GF-D8 (cell line): ENCODE measurements around the gene CYB5R2.

Experiments used
- DNase-seq: peaks from one replicate; lab custom pipeline; 2025; lab: John Stamatoyannopoulos, UW

The CYB5R2 gene

GRCh38 chr11:7637447-7638157, 35.7 kb downstream of the CYB5R2 start:
- no peak for DNase-seq

DNA sequence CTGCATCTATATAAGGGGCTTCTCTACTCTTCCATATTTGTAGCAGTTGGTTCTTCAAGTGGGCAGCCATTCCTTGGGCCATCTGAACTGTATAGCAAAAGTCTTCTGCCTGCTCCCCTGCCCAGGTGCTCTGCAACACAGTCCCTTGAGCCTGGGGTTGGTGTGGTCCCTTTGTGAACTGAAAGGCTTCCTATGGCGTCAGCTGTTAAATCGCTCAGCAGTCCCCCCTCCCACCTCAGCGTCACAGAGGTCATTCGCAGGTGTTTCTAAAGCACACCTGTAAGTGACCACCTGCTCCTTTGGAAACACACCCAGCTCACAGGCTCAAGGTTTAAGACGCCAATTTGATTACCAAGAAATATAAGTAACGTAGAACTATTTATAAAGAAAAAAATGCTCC, 37.0 kb downstream of the CYB5R2 start:
- no peak for DNase-seq

GRCh38 chr11:7635708-7636107, 37.6 kb downstream of the CYB5R2 start:
- no peak for DNase-seq

GRCh38 chr11:7635137-7635536, 38.2 kb downstream of the CYB5R2 start:
- no peak for DNase-seq

- DNase-seq = no peak
Observed at GRCh38 chr11:7632211-7632610, 41.1 kb downstream of the CYB5R2 start.

DNA sequence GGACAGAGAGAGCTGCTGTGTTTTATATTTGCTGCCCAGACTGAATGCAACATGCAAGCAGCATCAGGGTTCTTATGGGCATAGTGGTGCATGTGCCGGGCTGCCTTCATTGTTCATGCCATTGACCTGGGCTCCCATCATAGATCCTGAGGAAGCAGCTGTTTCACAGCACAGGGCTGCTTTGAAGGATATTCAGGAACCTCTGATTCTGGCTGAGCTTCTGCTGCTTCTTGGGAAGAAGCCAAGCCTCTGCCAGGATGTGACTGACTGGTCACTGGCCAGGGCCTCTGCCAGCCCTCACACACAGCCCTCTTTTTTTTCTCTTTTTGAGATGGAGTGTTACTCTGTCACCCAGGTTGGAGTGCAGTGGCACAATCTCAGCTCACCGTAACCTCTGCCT, 43.3 kb downstream of the CYB5R2 start:
- DNase-seq = no peak

DNA sequence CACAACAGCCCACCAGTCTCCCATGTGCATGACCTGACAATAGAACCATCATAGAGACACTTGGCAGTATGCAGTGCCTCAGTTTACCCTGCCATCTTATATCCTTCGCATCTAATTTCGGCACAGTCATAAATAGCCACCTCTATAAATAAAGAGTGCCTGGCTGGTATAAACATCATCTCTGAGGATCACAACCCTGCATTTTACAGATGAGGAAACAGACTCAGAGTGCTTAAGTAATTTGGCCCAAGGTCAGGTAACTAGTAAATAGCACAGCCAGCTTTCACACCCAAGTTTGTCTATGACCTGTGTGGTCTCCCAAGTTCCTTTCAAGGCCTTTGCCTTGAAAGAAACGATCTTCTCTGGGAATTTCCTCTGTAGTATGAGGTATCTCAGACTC, 44.6 kb downstream of the CYB5R2 start:
- no peak for DNase-seq

DNA sequence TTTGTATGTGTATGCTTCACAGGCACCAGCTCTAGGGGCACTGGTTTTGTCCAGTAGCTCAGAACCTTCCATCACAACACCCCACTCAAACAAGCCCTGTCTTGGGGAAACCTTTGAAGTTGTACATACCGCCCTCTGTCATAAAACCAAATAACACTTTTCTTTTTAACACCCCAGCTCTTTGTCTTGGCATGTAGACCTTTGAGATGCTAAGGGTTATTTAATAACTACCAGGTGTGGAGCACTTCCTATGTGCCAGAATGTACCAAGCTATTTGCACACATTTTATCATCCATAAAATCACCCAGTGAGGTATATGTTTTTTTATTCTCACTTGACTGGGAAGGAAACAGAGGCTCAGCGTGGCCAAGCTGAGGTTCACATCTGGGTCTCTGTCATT, 50.6 kb downstream of the CYB5R2 start:
- DNase-seq = no peak

DNA sequence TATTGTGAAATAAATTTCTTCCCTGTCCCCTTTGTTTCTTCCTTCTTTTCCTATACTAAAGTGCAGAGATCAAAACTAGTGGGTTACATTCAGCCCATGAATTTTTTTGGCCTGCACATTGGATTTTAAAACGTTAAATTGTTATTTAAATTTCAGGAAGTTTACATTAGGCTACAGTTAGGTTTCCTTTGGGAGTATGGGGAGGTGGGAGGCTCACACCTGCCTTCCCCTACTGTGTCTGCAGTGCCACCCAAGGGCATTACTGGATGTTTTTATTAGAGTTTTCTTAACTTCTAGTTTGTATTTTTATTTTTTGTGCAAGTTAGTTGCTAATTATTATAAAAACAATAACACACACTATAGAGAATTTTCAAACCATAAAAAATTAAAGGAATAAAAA, 51.7 kb downstream of the CYB5R2 start:
- no peak for DNase-seq

- no peak for DNase-seq
Observed at GRCh38 chr11:7621090-7621489, 52.2 kb downstream of the CYB5R2 start.

DNA sequence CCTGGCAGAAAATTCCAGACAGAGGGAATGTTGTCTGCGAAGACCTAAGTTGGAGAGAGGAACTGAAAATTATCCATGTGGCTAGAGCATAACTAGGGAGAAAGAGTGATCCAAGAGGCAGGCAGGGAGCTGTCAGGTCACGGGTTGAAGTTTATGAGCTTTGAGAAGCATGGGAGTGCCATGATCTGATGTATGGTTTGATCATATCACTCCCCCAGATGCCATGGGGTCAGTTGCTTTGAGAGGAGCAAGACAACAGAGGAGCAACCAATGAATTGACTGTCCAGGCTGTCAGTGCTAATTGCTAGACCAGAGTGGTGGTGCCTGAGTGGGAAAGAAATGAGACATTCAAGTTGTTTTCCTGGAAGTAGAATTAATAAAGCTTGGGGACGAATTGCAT, 54.0 kb downstream of the CYB5R2 start:
- no peak for DNase-seq

GRCh38 chr11:7617032-7617431, 56.3 kb downstream of the CYB5R2 start:
- no peak for DNase-seq
